Muscle of arm (tissue), 12 donors: ENCODE measurements around the gene DGKQ. TPM values are rescaled to one million over a fixed set of nuclear protein-coding genes. Genes with fewer than 3 reads are reported as not detected.
"Not testable (repeated sequence)": the region's sequence is repeated elsewhere in the genome, so short reads cannot be mapped to it uniquely, and the experiment has no call there.

ENCODE experiments used
- DNase-seq: peaks from one replicate; pipeline ENCODE4 v3.0.0-alpha.2; 2013
- polyA plus RNA-seq, 12 donors: library from polyadenylated mRNA; unstranded; fragments of 120-200 nt; gene quantifications; one replicate each; pipeline ENCODE4 v1.2.1, GENCODE V29; 2013; ENCODE audit not compliant: insufficient read length in 12 of 12

DGKQ gene
- polyA plus RNA-seq, 12 donors: 3.2 to 19.4 (median 4.5) TPM; not detected in 1

DNA sequence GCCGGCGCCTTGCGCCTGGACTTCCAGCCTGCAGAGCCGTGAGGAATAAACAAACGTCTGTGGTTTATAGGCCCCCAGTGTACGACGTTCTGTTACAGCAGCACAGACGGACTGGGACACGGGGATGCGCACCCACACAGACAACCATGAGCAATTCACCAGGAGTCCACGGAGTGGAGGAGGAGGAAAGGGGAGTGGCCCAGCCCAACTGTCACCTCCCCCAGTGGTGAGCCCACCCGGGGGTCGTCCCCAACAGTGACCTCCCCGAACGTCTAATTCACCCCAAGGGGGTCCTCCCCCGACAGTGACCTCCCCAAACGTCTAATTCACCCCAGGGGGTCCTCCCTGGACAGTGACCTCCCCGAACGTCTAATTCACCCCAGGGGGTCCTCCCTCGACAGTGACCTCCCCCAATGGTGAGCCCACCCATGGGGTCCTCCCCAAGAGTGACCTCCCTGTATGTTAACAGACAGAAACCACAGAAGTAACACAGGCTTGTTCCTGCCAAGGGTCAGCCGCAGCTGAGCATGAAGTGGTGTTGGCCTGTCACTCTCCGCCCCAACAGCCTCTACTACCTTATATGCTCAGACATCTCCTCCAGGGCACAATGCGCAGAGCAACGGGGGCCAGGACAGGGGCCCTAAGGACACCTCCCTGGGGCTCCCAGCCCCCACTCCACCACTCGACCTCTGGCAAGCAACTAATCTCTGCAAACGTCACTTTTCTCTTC, 47.4 kb downstream of the DGKQ start:
- DNase-seq: no peak

DNA sequence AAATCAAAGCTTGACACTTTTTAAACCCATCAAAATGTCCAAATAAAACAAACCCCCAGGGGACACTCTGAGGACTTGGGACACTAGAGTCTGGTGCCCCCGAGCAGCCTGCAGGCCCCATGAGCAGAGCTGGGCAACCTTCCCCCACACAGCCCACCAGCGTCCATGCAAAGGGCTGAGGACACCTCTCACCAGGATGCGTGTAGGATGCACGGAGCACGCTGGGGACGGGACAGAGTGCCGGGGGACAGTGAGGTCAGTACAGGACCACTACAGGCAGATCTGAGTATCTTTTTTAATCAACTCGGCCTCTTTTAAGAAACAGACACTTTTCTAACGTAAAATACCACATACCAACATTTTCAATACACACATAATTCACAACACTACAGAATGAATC, 48.2 kb downstream of the DGKQ start:
- DNase-seq: no peak

DNA sequence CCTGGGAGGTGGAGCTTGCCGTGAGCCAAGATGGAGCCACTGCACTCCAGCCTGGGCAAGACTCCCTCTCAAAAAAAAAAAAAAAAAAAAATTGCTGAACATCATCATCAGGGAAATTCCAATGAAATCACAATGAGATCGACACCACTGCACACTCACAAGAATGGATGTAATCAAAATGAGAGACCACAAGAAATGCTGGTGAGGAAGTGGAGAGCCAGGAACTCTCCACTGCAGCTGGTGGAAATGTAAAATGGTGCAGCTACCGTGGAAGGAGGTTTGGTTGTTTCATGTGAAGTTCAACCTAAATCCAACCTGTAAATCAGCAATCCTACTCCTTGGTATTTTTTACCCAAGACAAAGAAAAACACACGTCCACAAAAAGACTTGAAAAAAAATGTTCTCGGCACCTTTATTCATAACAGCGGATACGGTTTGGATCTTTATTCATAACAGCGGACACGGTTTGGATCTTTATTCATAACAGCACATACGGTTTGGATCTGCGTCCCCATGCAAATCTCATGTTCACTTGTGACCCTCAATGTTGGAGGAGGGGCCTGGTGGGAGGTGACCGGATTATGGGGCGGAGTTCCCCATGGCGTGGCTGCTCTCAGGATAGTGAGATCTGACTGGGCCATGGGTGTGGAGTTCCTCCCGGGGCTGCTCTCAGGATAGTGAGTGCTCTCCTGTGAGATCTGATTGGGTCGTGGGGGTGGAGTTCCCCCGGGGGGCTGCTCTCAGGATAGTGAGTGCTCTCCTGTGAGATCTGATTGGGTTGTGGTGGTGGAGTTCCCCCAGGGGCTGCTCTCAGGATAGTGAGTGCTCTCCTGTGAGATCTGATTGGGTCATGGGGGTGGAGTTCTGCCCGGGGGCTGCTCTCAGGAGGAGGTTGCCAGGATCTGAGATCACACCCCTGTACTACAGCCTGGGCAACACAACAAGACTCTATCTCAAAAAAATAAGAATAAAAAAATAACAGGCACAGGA, 49.0 kb downstream of the DGKQ start:
- no peak for DNase-seq

GRCh38 chr4:921830-922331, 51.5 kb downstream of the DGKQ start:
- DNase-seq: no peak

DNA sequence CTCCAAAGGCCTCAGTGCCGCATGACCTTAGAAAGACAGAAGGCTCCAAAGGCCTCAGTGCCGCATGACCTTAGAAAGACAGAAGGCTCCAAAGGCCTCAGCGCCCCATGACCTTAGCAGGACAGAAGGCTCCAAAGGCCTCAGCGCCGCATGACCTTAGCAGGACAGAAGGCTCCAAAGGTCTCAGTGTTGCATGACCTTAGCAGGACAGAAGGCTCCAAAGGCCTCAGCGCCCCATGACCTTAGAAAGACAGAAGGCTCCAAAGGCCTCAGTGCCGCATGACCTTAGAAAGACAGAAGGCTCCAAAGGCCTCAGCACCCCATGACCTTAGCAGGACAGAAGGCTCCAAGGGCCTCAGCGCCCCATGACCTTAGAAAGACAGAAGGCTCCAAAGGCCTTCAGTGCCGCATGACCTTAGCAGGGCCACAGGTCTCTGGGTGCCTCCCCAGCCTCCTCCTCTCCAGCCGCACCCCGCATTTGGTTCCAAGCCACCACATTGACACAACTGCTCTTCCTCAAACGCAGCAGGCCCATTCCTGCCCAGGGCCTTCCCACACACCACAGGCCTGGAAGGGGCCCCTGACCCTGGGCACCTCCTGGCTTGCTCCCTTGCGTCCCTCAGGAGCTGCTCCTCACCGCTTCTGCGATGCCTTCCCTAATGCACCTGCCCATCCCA, 54.2 kb downstream of the DGKQ start:
- not testable (repeated sequence) for DNase-seq

- not testable (repeated sequence) for DNase-seq
Observed at GRCh38 chr4:918591-918990, 54.8 kb downstream of the DGKQ start.

DNA sequence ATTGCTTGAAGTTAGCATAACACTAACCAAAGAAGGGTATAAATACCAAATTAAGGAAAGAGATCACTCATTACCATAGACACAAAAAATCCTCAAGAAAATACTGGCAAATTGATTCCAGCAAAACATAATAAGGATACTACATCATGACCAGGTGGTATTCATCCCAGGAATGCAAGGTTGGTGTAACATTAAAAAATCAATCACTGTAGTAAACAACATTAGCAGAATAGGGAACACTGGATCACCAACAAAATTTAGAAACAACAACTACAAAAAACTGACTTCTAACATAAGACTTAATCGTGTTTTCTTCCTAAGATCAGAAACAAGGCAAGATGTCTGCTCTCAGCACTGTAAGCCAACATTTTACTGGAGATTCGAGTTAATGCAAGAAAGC, 55.4 kb downstream of the DGKQ start:
- DNase-seq: no peak

DNA sequence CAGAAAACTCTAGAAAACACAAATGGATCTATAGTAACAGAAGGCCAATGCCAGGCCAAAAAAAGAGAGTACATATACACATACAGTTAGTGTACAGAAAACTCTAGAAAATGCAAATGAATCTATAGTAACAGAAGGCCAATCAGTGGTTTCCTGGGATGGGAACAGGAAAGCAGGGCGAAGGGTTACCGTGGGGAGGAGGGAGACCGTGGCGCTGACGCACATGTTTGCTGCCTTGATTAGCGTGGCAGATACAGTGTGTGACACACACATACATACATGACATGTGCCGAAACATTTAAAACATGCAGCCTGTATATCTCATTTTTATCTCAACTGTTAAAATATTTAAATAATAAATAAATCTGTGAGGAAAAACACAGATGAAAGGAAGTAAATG, 55.9 kb downstream of the DGKQ start:
- DNase-seq: no peak

DNA sequence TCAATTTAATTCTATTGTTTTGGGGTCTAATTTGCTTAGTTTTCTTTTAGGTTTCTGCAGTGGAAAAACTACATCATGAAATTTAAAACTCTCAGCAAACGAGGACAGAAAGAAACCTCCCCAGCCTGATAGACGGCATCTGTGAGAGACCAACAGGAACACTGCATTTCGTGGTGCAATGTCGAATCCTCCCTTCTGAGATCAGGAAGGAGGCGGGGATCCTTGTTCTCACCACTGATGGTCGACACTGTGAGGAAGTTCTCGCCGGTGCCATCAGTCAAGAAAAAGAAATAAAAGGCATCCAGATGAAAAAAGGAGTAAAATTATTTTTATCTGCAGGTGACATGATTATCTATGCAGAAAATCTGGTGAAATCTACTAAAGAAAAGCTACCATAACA, 57.8 kb downstream of the DGKQ start:
- no peak for DNase-seq

GRCh38 chr4:915041-915474, 58.3 kb downstream of the DGKQ start:
- no peak for DNase-seq

GRCh38 chr4:914531-914930, 58.8 kb downstream of the DGKQ start:
- DNase-seq: no peak

DNA sequence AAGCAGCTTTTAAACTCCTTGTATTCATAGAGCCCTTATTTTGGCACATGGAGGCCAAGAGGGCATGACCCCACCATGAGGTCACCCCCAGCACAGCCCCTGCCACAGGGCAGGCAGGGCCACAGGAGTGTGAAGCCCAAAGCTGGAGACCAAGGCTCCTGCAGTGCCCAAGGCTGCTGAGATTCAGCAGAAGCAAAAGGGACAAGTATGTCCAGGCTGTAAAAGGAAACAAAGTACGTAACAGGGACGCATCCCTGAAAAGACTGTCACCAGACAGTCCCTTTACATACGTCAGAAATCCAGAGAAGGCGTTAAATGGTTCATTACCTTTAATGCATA, 60.1 kb downstream of the DGKQ start:
- no peak for DNase-seq

DNA sequence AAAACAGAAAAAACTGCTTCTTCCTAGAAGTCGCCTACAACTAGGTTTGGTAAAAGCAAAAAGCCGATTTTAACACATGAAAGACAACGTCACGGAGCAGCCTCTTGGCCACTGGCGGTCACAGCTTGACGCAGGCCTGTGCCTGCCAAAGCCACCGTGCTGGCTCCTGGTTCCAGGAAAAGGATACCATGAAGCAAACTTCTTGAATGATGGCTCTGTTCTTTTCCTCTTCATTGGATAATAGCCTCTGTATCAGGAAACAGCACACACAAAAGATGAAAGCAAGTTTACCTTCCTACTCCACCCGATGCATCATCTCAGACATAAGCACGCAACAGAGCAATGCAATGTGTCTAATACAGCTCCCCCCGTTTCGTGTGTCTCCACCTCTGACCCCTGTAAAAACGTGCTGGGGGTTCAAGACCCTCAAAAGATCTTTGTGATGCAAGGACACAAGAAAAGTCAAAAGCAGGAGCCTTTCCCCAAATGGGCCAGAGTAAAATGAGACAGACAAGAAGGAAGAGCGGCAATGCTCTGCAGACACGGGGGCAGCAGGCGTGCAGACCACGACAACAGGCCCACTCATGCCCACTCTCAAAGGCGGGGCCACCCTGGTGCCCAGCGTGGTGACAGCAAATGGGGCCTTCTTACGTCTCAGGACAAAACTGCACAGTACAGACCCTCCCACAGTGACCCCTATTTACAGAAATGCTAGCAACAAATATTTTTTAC, 60.7 kb downstream of the DGKQ start:
- DNase-seq: no peak

- no peak for DNase-seq
Observed at GRCh38 chr4:911871-912490, 61.4 kb downstream of the DGKQ start.

- no peak for DNase-seq
Observed at GRCh38 chr4:911221-911751, 62.1 kb downstream of the DGKQ start.

DNA sequence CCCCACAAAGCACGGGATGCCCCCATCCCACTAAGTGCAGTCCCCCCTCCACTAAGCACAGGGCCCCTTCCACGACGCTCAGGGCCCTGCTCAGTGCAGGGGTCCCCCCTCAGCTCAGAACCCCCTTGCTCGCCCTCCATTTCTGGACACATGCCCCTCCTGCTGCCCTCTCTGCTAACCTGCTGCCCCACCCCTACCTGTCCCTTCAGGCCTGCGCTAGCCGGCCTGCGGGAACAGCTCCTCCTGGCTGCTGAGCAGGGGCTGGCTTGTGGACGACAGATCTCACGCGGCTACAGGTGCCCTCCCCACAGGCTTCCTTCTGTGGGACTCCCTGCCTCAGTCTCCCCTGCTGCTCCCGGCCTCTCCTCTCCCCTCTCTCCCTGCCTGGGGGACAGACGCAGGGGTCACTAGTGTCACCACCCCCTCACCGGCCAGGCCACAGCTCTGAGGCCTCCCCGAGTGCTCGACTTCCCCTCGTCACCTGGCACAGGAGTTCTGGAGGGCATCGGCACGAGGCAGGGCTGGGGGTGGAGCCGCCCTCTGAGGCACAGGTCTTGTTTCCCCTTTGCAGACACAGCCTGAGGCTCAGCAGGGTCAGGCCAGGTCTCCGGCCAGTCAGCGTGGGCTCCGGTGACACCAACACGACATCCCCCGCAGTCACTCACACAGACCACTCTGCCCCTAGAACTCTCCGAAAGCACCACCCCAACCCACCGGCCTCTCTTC, 62.8 kb downstream of the DGKQ start:
- DNase-seq: no peak

GRCh38 chr4:909821-910220, 63.5 kb downstream of the DGKQ start:
- no peak for DNase-seq

DNA sequence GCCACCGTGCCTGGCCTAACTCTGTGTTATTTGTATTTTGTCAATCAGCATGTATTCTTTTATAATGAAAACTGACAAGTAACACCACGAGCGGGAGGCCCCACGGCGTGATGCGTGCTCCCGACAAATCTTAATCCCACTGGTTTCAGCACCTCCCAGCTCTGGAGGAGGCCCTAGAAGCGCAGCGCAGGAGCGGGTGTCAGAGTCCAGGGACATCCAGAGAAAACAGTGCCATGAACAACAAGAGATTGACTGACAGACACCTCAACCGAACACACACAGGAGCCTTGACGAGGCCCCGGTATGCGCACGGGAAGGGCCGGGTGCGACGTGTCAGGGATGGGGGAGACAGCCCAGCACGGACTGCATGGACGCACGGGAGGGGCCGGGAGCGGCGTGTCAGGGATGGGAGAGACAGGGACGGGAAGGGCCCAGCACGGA, 64.2 kb downstream of the DGKQ start:
- no peak for DNase-seq
